Natural killer cell (primary cell): ENCODE measurements around the gene SHC2. TPM values are rescaled to one million over a fixed set of nuclear protein-coding genes. Genes with fewer than 3 reads are reported as not detected.

ENCODE experiments used
- ATAC-seq, 3 donors: fragments of 150-1000 bp in 2 of 3; fragments of 200-7000 bp in 1 of 3; cut with Tn5 transposase; 1 replicate in 1 of 3; 2 replicates in 2 of 3; pipeline ENCODE4 v1.10.0; 2021; ENCODE audit warnings: mild to moderate bottlenecking in 2 of 3, moderate library complexity in 2 of 3
- DNase-seq, 2 donors: peaks; one replicate each; pipeline versions ENCODE4 v3.0.0 to v3.0.0-alpha.2; 2013 to 2021; ENCODE audit warnings: mixed read lengths in 1 of 2
- H3K27ac ChIP-seq: one replicate; pipeline ENCODE4 v1.5.1; 2013; ENCODE audit warnings: mild to moderate bottlenecking, low read length
- H3K27me3 ChIP-seq: one replicate; pipeline ENCODE4 v1.6.1; 2013; ENCODE audit warnings: low read length; ENCODE audit not compliant: control insufficient read depth, insufficient read depth
- H3K36me3 ChIP-seq: one replicate; pipeline ENCODE4 v1.6.1; 2013; ENCODE audit warnings: low read length; ENCODE audit not compliant: control insufficient read depth, insufficient read depth
- H3K4me1 ChIP-seq: one replicate; pipeline ENCODE4 v1.6.1; 2013; ENCODE audit warnings: low read length; ENCODE audit not compliant: control insufficient read depth, insufficient read depth
- H3K4me3 ChIP-seq: one replicate; pipeline ENCODE4 v1.5.1; 2013; ENCODE audit warnings: low read length
- H3K9me3 ChIP-seq: one replicate; pipeline ENCODE4 v1.6.1; 2013; ENCODE audit warnings: low read length; ENCODE audit not compliant: control insufficient read depth, insufficient read depth
- H3K27ac Mint-ChIP-seq, 2 donors: one replicate each; pipeline ENCODE4 v1.8.0; 2022; ENCODE audit warnings: mild to moderate bottlenecking in 2 of 2, mixed read lengths in 2 of 2, moderate library complexity in 1 of 2
- H3K27me3 Mint-ChIP-seq, 2 donors: one replicate each; pipeline ENCODE4 v1.8.0; 2022; ENCODE audit warnings: low read depth in 2 of 2, mixed read lengths in 2 of 2
- H3K36me3 Mint-ChIP-seq: one replicate; pipeline ENCODE4 v1.8.0; 2022; ENCODE audit warnings: mixed read lengths
- H3K4me1 Mint-ChIP-seq, 2 donors: one replicate each; pipeline ENCODE4 v1.8.0; 2022; ENCODE audit warnings: mixed read lengths in 2 of 2
- H3K4me3 Mint-ChIP-seq: one replicate; pipeline ENCODE4 v1.8.0; 2022; ENCODE audit warnings: mild to moderate bottlenecking, moderate library complexity, mixed read lengths
- H3K9me3 Mint-ChIP-seq, 2 donors: one replicate each; pipeline ENCODE4 v1.8.0; 2022; ENCODE audit warnings: mixed read lengths in 2 of 2
- WGBS: methylation state at CpG from one replicate; pipeline ENCODE4 v1.1.7; 2013; ENCODE audit warnings: missing lambda C conversion rate; ENCODE audit not compliant: insufficient coverage; 5-methylcytosine and 5-hydroxymethylcytosine counted together
- intact Hi-C: fragments of 100-400 bp; cut with micrococcal nuclease; formaldehyde crosslinking; loops from one replicate; pipeline ENCODE4 v1.14.2; 2022
- total RNA-seq, 4 donors: library from RNA; stranded (reverse); fragments of 120-200 nt in 1 of 4; gene quantifications; one replicate each; pipeline versions ENCODE4 v1.2.3 to v1.2.4, GENCODE V29; 2013 to 2022
- TF ChIP-seq, protein P1 (sequence below): fragments of 200-600 bp; IDR thresholded peaks from one replicate; pipeline ENCODE4 v1.8.0; 2022; ENCODE audit warnings: antibody characterized with exemption

SHC2 gene
- total RNA-seq, 3 donors from 2014 or later (not counting 1 experiment from before 2014, with no cell fraction given): 0.75 TPM; not detected in 2

DNA sequence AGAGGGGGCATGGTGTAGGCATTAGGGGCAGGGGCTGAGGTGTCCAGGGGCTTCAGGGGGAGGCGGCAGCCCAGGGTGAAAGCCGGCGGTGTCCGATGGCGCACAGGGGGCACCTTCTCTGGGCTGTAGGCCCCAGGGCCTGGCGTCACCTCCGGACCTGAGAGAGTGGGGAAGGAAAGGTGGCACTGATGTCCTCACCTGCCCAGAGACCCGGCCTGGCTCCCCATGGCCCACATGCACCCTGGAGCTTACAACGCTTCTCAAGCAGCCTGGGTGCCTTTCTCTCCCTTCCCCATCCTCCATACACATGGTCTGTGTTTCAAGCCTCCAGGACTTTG is 3.3 kb upstream of the SHC2 start:
- H3K27ac Mint-ChIP-seq: no peak overlapping the region
- Histone ChIP-seq H3K36me3 (no peaks in the 10 kb centered on the region), H3K4me3 (no peak overlapping the region), H3K27ac (no peak overlapping the region), H3K4me1 (peaks cover 11% of the 10 kb centered on the region), H3K27me3 (peaks cover 19% of the 10 kb centered on the region), H3K9me3 (no peaks in the 10 kb centered on the region)
- H3K4me3 Mint-ChIP-seq: no peak overlapping the region
- ATAC-seq: no peak
- no peaks in the 10 kb centered on the region for H3K4me1 Mint-ChIP-seq
- H3K36me3 Mint-ChIP-seq: no peaks in the 10 kb centered on the region
- TF ChIP-seq, protein P1, sequence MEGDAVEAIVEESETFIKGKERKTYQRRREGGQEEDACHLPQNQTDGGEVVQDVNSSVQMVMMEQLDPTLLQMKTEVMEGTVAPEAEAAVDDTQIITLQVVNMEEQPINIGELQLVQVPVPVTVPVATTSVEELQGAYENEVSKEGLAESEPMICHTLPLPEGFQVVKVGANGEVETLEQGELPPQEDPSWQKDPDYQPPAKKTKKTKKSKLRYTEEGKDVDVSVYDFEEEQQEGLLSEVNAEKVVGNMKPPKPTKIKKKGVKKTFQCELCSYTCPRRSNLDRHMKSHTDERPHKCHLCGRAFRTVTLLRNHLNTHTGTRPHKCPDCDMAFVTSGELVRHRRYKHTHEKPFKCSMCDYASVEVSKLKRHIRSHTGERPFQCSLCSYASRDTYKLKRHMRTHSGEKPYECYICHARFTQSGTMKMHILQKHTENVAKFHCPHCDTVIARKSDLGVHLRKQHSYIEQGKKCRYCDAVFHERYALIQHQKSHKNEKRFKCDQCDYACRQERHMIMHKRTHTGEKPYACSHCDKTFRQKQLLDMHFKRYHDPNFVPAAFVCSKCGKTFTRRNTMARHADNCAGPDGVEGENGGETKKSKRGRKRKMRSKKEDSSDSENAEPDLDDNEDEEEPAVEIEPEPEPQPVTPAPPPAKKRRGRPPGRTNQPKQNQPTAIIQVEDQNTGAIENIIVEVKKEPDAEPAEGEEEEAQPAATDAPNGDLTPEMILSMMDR: no peak
- DNase-seq: no peak
- intact Hi-C loops: no loop called here
- H3K27me3 Mint-ChIP-seq: peaks cover 0 to 12% of the 10 kb centered on the region in 2 donors
- WGBS: 95% methylated on average over 9 of the region's 9 CpGs
- peaks cover 0 to 5% of the 10 kb centered on the region in 2 donors for H3K9me3 Mint-ChIP-seq

DNA sequence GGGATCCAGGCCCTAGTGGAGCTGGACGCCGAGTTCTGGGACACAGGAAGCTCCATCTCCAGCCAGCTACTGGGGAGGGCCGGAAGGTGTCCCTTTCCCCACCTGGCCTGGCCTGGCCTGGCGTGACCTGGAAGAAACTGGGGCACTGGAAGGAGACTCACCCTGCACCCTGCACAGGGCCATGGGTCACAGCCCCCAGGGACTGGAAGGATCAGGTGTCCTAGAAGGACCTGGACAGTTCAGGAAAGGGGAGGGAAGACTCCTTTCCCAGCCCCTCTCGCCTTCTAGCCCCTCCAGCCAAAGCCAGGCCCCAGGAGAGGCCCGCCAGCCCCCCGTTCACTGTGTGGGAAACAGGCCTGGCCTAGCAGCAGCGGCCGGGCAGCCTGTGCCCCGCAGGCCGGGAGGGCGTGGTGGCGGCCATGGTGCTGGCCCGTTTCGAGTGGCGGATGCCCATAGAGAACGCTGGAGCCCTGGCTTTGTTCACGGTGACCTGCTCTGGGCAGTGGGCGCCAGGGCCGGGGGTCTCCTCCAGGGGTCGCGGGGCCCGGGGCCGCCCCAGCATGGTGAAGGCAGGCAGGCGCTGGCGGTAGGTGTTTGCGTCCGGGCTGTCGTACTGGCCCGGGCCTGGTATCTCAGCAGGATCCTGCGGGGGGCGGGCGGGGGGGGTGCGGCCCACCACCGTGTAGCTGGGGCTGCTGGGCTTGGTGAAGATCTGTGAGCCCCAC is 2.8 kb upstream of the SHC2 start:
- Histone ChIP-seq H3K36me3 (no peaks in the 10 kb centered on the region), H3K27ac (no peak overlapping the region), H3K4me1 (peaks cover 11% of the 10 kb centered on the region), H3K27me3 (peaks cover 21% of the 10 kb centered on the region), H3K9me3 (no peaks in the 10 kb centered on the region), H3K4me3 (no peak overlapping the region)
- DNase-seq (no peak), ATAC-seq (no peak)
- Mint-ChIP-seq H3K27me3 (peaks cover 0 to 12% of the 10 kb centered on the region in 2 donors), H3K36me3 (no peaks in the 10 kb centered on the region), H3K4me3 (no peak overlapping the region), H3K27ac (no peak overlapping the region), H3K9me3 (peaks cover 0 to 5% of the 10 kb centered on the region in 2 donors), H3K4me1 (no peaks in the 10 kb centered on the region)
- 92% methylated on average over 35 of the region's 35 CpGs for WGBS
- TF ChIP-seq, protein P1: no peak
- intact Hi-C loops: no loop called here

DNA sequence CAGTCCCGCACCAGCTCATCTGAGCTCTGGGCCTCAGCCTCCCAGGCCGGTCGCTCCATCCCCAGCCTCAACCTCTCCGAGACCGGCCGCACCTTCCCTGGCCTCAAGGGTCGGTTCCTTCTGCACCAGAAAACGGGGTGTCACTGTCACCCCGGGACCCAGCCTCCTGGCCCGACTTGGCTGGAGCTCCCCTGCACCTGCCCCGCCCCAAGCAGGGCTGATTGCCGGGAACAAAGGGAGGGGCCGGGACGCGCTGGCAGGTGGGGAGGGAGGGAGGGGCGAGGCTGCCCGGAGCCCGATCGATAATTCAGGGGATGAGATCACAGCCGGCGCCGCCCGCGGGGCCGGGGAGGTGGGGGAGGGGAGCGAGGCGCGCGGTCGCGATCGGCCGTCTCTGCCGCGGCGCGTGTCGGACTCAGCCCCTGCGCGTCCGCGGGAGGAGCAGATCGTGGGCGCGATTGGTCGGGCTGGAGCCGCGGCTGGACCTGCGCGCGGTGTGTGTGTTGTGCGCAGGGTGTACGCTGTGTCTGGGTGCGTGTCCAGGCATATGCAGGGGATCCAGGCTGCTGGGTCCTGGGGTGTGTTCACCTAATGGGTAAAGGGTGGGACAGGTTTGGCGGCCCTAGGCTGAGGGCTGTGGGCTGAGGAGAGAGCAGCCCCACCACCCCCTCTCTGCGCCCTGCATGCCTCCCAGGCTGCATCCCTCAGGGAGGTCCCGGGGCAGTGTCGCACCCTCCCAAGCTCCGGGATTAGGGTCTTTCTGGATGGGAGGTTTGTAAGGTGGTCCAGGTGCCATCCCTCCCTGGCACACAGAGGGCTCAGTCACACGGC is 1.1 kb upstream of the SHC2 start:
- Histone ChIP-seq H3K4me3 (no peak overlapping the region), H3K4me1 (peaks cover 11% of the 10 kb centered on the region), H3K27me3 (peaks cover 21% of the 10 kb centered on the region), H3K27ac (no peak overlapping the region), H3K9me3 (no peaks in the 10 kb centered on the region), H3K36me3 (no peaks in the 10 kb centered on the region)
- H3K4me3 Mint-ChIP-seq: peak overlapping the region; percentile 71
- H3K27ac Mint-ChIP-seq: no peak overlapping the region
- intact Hi-C loops: no loop called here
- WGBS: 8% methylated on average over 59 of the region's 60 CpGs
- peaks cover 0 to 17% of the 10 kb centered on the region in 2 donors for H3K27me3 Mint-ChIP-seq
- H3K36me3 Mint-ChIP-seq: no peaks in the 10 kb centered on the region
- no peaks in the 10 kb centered on the region for H3K4me1 Mint-ChIP-seq
- ATAC-seq (peak in 1 of 3 donors; percentile 15), DNase-seq (no peak)
- TF ChIP-seq, protein P1: no peak
- H3K9me3 Mint-ChIP-seq: peaks cover 0 to 5% of the 10 kb centered on the region in 2 donors
